K562 (cell line): ENCODE measurements around the gene PBX1.

ENCODE experiments used
- ATF6 ChIP-seq: sonication (generic); formaldehyde crosslinking; IDR thresholded peaks from 2 replicates; pipeline ENCODE4 v1.4.0; 2020; ENCODE audit warnings: mild to moderate bottlenecking, missing genetic modification reagents
- CHD2 ChIP-seq: IDR thresholded peaks from 2 replicates; pipeline ENCODE4 v1.6.1; 2011; ENCODE audit warnings: low read depth, low read length
- CTCF ChIP-seq, 3 experiments: IDR thresholded peaks in 2 of 3; conservative IDR thresholded peaks in 1 of 3; 2 replicates each; pipeline ENCODE4 v1.5.1; 2011 to 2012; ENCODE audit warnings: low read length in 3 of 3, mild to moderate bottlenecking in 3 of 3, control low read depth in 2 of 3, improper control_type of control experiment in 1 of 3, inconsistent platforms in 1 of 3, low read depth in 1 of 3, mixed read lengths in 1 of 3, moderate library complexity in 1 of 3; ENCODE audit not compliant: insufficient read depth in 2 of 3
- FOXA1 ChIP-seq: fragments of 450-650 bp; IDR thresholded peaks from 2 replicates; pipeline ENCODE4 v1.6.1; 2016; ENCODE audit warnings: mild to moderate bottlenecking, borderline replicate concordance
- KAT2B ChIP-seq: IDR thresholded peaks from one replicate; pipeline ENCODE4 v1.6.1; 2012; ENCODE audit warnings: low read depth, mild to moderate bottlenecking, control low read depth, inconsistent platforms, low read length, moderate library complexity
- MAZ ChIP-seq, 2 experiments: fragments of 450-650 bp in 1 of 2; sonication (generic) in 1 of 2; formaldehyde crosslinking; IDR thresholded peaks in 1 of 2; conservative IDR thresholded peaks in 1 of 2; 2 replicates each; pipeline versions ENCODE4 v1.4.0 to v1.5.0; 2020; ENCODE audit warnings: mild to moderate bottlenecking in 1 of 2, missing genetic modification reagents in 1 of 2
- MYC ChIP-seq, 2 experiments: fragments of 250-450 bp in 1 of 2; sonication (Bioruptor Pico) in 1 of 2; IDR thresholded peaks; 2 replicates each; pipeline versions ENCODE4 v1.5.1 to v1.6.1; 2012 to 2021; ENCODE audit warnings: low read depth in 2 of 2, borderline replicate concordance in 1 of 2, improper control_type of control experiment in 1 of 2, low read length in 1 of 2, mild to moderate bottlenecking in 1 of 2, moderate library complexity in 1 of 2
- SMAD3 ChIP-seq: fragments of 450-650 bp; formaldehyde crosslinking; conservative IDR thresholded peaks from 2 replicates; pipeline ENCODE4 v1.4.0; 2020; ENCODE audit warnings: mild to moderate bottlenecking
- SOX6 ChIP-seq: fragments of 450-650 bp; IDR thresholded peaks from 2 replicates; pipeline ENCODE4 v1.6.1; 2014; ENCODE audit warnings: mild to moderate bottlenecking
- TSC22D4 ChIP-seq: fragments of 450-650 bp; IDR thresholded peaks from 2 replicates; pipeline ENCODE4 v1.6.1; 2016; ENCODE audit warnings: missing genetic modification characterization, missing biosample characterization, control low read depth
- XRCC5 ChIP-seq: fragments of 200-400 bp; formaldehyde crosslinking; IDR thresholded peaks from 2 replicates; pipeline ENCODE4 v1.6.1; 2017; ENCODE audit warnings: low read depth, mild to moderate bottlenecking, low read length
- ZNF586 ChIP-seq: fragments of 450-650 bp; formaldehyde crosslinking; conservative IDR thresholded peaks from 2 replicates; pipeline ENCODE4 v1.4.0; 2020; ENCODE audit warnings: mild to moderate bottlenecking, moderate library complexity

- TF ChIP-seq XRCC5 (no peak), TSC22D4 (tag) (no peak), ATF6 (no peak), SMAD3 (no peak), CTCF (IDR thresholded peaks at IDR 0.05 in 2 of 3, conservative IDR thresholded peaks at IDR 0.05 in 1 of 3; ENCODE audit: insufficient read depth in 2 of 3, low read depth in 1 of 3, low read length in 3 of 3) (no peak), ZNF586 (CRISPR knock-in tag) (no peak), MAZ (CRISPR knock-in tag; conservative IDR thresholded peaks at IDR 0.05 in 1 of 2, IDR thresholded peaks at IDR 0.05 in 1 of 2) (no peak), CHD2 (no peak), FOXA1 (no peak), MYC (IDR thresholded peaks at IDR 0.05; ENCODE audit: low read depth, low read length) (no peak), MYC (CRISPR knock-in tag; IDR thresholded peaks at IDR 0.05; ENCODE audit: borderline replicate concordance, low read depth) (no peak), SOX6 (no peak), KAT2B (no peak)
These were observed 326.3 kb downstream of the PBX1 start for GRCh38 chr1:164885311-164885710.
